GM18502 (cell line): ENCODE measurements around the gene RRH.
"Not testable (repeated sequence)": the region's sequence is repeated elsewhere in the genome, so short reads cannot be mapped to it uniquely, and the experiment has no call there.

Source experiments
- ATAC-seq: cut with Tn5 transposase; IDR thresholded peaks from one replicate; pipeline ENCODE4 v1.9.1; 2021; ENCODE audit warnings: mild to moderate bottlenecking; ENCODE audit not compliant: unreplicated experiment, poor library complexity

RRH gene, protein sequence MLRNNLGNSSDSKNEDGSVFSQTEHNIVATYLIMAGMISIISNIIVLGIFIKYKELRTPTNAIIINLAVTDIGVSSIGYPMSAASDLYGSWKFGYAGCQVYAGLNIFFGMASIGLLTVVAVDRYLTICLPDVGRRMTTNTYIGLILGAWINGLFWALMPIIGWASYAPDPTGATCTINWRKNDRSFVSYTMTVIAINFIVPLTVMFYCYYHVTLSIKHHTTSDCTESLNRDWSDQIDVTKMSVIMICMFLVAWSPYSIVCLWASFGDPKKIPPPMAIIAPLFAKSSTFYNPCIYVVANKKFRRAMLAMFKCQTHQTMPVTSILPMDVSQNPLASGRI

DNA sequence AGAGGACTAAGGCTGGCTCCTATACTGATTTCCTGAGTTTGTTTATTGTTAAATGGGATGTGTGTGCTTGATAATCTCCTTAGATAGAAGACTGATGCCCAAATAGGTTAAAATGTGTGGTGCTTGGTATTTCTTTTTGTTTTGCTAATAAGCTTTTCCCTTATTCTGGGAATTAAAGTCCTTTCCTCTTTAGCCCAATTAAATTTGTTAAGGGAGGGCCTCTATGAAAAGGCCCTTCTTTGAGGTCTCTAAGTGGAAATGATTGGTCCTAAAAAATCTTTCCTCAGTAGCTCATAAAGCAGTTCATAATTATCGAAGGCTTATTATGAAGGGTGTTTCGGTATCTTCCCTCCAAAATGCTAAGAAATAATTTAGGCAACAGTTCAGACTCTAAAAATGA is at the start of gene RRH:
RRH (plus strand) TSS at position 301 of the 400 bp plus-strand sequence; CDS start at position 357, 56 bp downstream.
- no peak for ATAC-seq

DNA sequence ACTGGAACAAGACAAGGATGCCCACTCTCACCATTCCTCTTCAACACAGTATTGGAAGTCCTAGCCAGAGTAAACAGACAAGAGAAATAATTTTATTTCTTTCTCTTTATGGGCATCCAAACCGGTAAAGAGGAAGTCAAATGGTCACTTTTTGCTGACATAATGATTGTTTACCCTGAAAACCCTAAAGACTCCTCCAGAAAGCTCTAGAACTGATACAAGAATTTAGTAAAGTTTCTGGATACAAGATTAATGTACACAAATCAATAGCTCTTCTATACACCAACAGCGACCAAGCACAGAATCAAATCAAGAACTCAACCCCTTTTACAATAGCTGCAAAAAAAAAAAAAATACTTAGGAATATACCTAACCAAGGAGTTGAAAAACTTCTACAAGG is 45.7 kb upstream of the RRH start:
- ATAC-seq = not testable (repeated sequence)

- no peak for ATAC-seq
Measured at GRCh38 chr4:109786846-109787245, 40.9 kb upstream of the RRH start.

- no peak for ATAC-seq
Measured at GRCh38 chr4:109787807-109788206, 40.0 kb upstream of the RRH start.

DNA sequence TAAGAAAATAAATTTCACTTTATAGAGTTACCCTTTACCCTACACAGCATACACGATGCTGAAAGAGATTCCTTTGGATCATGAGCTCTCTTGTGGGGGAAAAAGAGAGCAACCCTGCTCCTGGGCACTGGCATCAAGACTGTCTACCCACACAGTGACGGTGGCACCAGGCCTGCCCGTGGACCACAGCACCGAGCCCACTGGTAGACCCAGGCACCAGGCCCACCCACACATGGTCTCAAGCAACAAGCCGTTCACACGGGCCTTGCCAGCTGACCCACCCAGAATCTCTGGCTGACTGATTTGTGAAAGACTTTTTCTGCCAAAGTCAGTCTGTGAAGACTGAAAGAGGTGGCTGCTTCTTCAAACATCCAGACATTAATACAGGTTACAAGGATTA is 32.7 kb upstream of the RRH start:
- ATAC-seq = no peak

DNA sequence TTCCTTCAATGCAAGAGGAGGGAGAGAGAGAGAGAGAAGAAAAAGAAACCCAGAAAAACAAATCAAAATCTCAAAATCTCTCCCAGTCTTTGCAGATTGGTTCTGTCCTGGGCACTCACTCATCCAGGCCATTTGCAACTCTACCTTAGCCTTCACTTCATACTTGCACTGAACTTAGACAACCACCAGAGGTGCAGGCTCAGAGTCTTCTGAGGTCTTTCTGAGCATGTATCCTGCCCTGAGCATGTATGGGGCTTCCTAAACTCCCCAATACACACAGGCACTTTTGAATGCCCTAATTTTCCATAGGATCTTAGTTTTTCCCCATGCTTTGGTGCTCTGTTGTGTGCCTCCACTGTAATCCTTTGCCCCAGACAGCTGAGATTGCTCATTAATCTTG is 28.9 kb upstream of the RRH start:
- ATAC-seq = no peak

DNA sequence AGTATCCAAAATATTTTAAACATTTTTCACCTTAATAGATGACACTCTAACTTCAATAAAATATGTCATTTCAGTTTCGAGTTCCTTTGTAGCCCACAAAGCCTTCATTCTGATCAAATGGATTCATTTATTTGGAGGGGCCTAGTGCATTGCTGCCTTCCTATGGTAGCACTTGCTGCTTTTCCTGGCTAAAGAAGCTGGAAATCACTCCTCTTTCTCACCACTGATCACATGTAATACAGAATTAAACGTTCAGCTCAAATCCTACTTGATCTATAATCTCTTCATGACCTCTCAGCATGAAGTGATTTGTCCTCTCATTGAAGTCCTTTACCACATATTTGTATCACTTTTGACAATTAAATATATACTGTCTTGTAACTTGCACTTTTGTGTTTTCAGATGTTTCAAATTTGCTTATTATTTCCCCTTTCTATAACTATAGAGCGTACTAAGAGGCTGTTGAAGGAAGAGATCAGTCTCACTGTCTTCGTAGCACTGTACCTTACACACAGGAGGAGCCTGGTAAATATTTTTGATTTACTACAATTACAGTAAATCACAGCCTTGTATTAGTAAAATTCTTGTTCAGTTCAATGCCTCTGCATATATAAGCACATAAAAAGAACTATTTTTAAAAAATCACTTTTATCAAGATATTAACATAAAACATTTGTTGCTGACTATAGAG is 26.5 kb upstream of the RRH start:
- ATAC-seq = no peak

GRCh38 chr4:109801895-109802319 is 25.9 kb upstream of the RRH start, which contains the start of gene CFI:
Gene CFI, minus strand, starts transcription at chr4:109801999. Its CDS starts 28 bp downstream, at chr4:109801971.
- no peak for ATAC-seq

GRCh38 chr4:109803924-109804571 is 23.7 kb upstream of the RRH start:
- ATAC-seq = peak; percentile 76

DNA sequence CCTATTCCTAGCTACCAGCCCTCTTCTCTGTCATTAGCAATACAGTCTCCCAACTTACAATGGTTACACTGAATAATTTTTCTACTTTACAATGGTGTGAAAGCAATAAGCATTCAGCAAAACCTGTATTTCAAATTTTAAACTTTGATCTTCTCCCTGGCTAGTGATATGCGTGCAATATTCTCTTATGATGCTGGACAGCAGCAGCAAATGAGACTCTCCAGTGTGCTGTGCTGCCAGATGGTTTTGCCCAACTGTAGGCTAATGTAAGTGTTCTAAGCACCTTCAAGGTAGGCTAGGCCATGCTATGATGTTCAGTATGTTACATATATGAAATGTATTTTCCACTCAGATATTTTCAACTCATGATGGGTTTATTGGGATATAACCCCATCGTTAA is 18.1 kb upstream of the RRH start:
- ATAC-seq = no peak

- no peak for ATAC-seq
Measured at GRCh38 chr4:109810552-109811387, 17.0 kb upstream of the RRH start.

GRCh38 chr4:109811707-109812106 is 16.1 kb upstream of the RRH start:
- ATAC-seq = no peak

DNA sequence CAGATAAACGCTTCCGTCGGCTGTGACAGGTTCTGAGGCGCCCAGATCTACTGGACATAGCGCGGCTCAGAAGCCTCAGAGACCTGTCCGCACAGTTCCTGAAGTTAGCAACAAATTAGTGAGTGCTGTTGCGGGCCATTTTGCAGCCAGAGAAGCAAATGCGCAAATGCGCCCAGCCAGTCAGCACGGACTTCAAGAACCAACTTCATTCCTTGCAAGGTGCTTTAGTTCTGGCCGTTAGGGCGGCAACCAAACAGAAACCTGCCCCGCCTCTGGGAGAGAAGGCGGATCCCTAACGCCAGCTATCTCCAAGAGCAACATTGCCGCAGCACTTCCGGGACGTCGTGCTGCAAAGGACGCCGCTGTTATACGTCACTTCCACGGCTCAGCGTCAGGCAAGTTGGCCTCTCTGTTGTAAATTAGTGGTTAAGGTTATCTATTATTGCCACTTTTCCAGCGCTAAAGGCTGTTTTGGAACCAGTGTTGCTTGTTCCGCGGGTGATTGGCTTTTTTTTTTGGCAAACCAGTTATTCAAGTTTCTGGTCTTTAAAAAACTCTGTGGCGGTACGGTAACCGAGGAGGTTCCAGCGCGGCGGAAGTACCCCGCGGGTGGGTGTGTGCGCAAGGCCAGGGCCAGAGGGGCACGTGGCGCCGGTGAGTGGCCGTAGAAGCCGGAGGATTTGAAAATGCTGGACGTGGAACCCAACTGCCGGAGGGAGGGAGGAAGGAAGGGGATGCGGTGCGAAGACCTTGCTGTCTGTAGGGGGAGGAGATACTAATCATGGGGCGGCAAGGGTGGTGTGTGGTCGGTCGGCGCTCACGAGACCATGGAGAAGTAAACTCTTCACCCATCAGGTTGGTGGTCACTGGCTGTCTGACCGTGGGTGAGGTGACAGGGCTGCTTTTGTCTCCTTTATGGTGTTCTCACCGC is 12.4 kb upstream of the RRH start, which contains the start of gene GAR1:
GAR1 (plus strand) TSS at position 612 of the 931 bp plus-strand sequence. CDS start 403 bp downstream, outside the sequence.
- ATAC-seq = peak; percentile 99

GRCh38 chr4:109816082-109816442 is 11.7 kb upstream of the RRH start:
- no peak for ATAC-seq

DNA sequence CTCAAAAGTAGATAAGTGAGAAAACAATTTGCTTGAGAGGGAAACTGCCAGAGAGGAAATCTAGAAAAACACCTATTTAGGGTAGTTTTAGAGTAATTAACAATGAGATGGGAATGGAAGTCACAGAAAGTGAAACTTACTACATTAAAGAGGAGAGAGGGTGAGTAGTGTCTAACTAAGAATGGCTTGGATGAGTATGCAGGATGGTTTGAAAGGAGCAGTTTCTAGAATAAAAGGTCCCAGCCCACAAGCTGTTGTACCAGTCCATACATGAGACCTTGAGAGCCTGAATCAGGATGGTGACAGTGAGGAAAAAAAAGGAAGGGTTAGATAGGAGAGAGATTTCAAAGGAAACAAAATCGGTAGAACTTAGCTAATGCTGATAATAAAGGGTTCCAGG is 10.9 kb upstream of the RRH start:
- ATAC-seq = no peak

- no peak for ATAC-seq
Measured at GRCh38 chr4:109818268-109818667, 9.5 kb upstream of the RRH start.

DNA sequence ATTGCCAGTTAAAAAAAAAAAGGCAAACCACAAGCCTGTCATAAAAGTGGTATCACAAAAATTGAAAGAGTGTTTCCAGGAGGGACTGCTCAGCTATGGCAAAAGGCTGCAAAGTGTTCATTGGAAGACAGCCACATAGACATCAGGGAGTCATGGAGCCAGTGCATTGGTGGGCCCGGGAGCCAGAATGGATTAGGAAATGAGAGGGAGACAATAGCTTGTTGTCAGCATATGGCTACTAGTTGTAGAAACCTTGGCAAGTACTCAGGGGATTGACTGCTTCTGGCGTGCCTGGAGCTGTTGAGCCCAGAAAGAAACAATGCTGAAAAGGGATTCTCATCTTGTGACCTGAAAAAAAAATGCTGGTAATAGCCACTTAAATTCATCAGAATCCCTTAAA is 7.2 kb upstream of the RRH start:
- no peak for ATAC-seq

DNA sequence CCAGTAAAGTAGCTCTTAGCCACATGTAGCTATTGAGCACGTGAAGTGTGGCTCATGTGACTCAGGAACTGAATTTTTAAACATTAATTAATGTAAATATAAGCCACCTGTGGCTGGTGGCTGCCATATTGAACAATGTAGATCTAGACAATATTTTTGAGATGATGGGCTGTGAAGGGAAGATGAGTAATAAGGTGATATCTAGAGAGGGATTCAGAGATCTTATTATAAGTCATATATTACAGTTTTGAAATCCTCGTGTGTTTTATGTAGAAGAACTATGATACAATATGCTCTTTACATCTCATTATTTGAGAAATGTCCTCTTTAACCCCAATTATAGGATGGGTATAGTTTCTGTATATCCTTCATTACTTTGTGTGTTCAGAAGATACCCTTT is 6.6 kb upstream of the RRH start:
- ATAC-seq = no peak

DNA sequence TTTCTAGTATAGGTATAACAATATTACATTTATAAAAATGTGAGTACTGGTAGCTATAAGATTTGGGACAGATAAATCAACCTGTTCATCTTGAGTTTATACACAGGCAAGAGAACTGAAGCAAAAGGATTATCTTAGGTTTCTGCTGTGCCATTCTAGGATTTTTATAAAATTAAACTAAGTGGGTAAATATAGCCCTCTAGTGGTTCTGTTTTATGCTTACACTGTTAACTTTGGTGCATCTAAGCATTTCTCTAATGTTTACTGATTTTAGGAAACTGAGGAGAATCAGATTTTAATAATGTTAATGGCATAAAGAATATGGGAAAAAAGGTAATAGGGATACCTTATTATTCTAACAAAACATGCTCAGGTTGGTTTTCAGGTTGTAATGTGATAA is 1.1 kb upstream of the RRH start:
- ATAC-seq = peak; percentile 77
